AG10803 (cell line): ENCODE measurements around the gene FXYD5.

ENCODE experiments used
- DNase-seq: peaks from one replicate; pipeline ENCODE4 v3.0.0; 2010; ENCODE audit warnings: low read depth
- H3K4me3 ChIP-seq: 2 replicates; pipeline ENCODE4 v1.5.1; 2011; ENCODE audit warnings: mild to moderate bottlenecking, low read length, control low read depth
- TF ChIP-seq, protein P1 (sequence below): conservative IDR thresholded peaks from 2 replicates; pipeline ENCODE4 v1.5.1; 2011; ENCODE audit warnings: mild to moderate bottlenecking, low read length, control low read depth, inconsistent platforms

FXYD5 gene

DNA sequence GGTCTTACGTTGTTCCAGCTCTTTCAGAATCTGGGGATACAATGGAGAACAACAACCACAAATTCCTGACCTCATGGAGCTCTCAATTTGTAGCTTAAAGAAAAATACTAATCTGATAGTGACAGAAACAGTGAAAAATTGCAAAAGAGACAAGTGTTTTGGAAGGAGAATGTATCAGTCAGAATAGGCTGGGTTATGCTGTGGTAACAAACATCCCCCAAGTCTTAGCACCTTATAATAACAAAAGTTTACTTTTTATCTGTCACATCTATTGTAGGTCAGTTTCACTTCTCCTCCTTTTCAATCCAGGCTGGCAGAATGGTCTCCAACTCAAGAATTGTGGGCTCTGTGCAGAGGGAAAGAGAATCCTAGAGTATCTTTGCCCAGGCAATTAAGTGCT lies 64.5 kb downstream of the FXYD5 start:
- TF ChIP-seq, protein P1, sequence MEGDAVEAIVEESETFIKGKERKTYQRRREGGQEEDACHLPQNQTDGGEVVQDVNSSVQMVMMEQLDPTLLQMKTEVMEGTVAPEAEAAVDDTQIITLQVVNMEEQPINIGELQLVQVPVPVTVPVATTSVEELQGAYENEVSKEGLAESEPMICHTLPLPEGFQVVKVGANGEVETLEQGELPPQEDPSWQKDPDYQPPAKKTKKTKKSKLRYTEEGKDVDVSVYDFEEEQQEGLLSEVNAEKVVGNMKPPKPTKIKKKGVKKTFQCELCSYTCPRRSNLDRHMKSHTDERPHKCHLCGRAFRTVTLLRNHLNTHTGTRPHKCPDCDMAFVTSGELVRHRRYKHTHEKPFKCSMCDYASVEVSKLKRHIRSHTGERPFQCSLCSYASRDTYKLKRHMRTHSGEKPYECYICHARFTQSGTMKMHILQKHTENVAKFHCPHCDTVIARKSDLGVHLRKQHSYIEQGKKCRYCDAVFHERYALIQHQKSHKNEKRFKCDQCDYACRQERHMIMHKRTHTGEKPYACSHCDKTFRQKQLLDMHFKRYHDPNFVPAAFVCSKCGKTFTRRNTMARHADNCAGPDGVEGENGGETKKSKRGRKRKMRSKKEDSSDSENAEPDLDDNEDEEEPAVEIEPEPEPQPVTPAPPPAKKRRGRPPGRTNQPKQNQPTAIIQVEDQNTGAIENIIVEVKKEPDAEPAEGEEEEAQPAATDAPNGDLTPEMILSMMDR, result no peak
- no peak overlapping the region for H3K4me3 ChIP-seq
- DNase-seq, result no peak
